Gastroesophageal sphincter (tissue), 3 donors: Measurements from ENCODE around the gene PITPNB.

Experiments
- EP300 ChIP-seq: sonication (generic); formaldehyde crosslinking; IDR thresholded peaks from one replicate; pipeline ENCODE4 v1.6.1; 2017; ENCODE audit warnings: antibody characterized with exemption, mild to moderate bottlenecking
- TF ChIP-seq, protein P1 (sequence below), 4 experiments: fragments of 200-600 bp in 2 of 4; fragments of 450-650 bp in 2 of 4; sonication (generic) in 1 of 4; IDR thresholded peaks; one replicate each; pipeline ENCODE4 v1.5.1; 2017 to 2019; ENCODE audit warnings: antibody characterized with exemption in 4 of 4, mild to moderate bottlenecking in 2 of 4, moderate library complexity in 2 of 4

DNA sequence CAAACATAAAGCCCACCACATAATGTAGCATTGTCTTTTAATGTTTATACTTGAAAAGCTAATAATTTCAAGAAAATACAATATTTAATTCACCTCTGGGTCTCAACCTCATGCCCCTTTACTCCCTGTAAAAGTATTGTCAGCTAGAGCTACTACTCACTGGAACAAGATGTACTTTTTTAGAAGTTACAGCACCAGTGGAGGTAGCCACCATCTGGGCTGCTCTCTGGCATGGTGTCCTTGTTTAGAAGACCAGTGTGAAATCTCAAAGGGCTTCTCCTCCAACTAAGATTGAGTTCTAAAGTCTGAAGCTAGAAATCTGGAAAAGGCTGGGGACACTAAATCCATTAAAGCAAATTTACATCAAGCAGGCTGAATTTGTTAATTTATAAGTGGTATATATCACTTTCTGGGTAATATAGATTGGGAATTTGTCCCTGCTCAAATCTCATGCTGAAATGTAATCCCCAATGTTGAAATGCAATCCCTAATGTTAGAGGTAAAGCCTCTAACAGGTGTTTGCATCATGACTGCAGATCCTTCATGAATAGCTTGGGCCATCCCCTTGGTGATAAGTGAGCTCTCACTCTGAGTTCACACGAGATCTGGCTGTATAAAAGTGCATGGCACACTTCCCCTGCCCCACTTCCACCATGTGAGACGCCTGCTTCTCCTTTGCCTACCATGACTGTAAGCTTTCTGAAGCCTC lies 47.6 kb downstream of the PITPNB start:
- TF ChIP-seq, protein P1, sequence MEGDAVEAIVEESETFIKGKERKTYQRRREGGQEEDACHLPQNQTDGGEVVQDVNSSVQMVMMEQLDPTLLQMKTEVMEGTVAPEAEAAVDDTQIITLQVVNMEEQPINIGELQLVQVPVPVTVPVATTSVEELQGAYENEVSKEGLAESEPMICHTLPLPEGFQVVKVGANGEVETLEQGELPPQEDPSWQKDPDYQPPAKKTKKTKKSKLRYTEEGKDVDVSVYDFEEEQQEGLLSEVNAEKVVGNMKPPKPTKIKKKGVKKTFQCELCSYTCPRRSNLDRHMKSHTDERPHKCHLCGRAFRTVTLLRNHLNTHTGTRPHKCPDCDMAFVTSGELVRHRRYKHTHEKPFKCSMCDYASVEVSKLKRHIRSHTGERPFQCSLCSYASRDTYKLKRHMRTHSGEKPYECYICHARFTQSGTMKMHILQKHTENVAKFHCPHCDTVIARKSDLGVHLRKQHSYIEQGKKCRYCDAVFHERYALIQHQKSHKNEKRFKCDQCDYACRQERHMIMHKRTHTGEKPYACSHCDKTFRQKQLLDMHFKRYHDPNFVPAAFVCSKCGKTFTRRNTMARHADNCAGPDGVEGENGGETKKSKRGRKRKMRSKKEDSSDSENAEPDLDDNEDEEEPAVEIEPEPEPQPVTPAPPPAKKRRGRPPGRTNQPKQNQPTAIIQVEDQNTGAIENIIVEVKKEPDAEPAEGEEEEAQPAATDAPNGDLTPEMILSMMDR (IDR thresholded peaks at IDR 0.05), result no peak
- TF ChIP-seq EP300, result no peak
